Fibroblast of skin of right quadriceps (primary cell): ENCODE data around the gene HABP2.

Source experiments
- DNase-seq: peaks from one replicate; pipeline ENCODE4 v3.0.0-alpha.2; 2013

Gene HABP2

DNA sequence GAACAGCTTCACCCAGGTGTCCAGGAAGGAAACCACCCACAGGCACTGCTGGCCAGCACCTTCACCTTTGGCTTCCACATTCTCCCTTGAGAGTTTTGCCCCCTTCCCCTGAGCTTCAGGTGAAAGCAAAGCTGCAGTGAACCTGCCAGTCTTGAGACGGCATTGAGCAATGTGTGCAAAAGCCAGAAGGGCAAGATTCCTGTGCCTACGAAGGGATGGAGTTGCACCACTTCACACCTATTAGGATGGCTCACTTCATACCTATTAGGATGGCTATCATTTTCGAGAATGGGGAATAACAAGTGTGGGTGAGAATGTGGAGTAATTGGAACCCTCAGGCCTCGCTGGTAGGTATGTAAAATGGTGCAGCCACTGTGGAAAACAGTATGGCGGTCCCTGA lies 7.2 kb downstream of the HABP2 start:
- DNase-seq, result no peak

- DNase-seq, result no peak
These were observed 8.4 kb downstream of the HABP2 start for GRCh38 chr10:113561214-113561613.

DNA sequence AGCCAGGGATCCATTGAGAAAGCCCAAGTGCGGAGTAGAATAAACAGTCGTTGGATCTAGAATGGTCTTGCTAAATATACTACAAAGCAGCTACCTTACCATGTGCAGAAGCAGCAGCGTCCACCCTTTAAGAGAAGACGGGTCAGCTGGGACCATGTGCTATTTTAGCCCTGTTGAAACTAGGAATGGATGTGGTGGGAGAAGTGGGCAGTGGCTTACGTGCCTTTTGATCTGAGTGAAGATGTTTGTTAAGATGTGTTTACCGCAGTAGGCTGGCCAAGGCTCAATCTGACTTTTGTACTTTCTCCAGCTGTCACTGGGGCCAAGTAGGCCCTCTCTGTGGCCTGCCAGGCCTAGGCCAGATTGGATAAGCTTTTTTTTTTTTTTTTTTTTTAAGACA lies 9.2 kb downstream of the HABP2 start:
- no peak for DNase-seq

GRCh38 chr10:113562704-113563103 lies 9.9 kb downstream of the HABP2 start:
- no peak for DNase-seq

DNA sequence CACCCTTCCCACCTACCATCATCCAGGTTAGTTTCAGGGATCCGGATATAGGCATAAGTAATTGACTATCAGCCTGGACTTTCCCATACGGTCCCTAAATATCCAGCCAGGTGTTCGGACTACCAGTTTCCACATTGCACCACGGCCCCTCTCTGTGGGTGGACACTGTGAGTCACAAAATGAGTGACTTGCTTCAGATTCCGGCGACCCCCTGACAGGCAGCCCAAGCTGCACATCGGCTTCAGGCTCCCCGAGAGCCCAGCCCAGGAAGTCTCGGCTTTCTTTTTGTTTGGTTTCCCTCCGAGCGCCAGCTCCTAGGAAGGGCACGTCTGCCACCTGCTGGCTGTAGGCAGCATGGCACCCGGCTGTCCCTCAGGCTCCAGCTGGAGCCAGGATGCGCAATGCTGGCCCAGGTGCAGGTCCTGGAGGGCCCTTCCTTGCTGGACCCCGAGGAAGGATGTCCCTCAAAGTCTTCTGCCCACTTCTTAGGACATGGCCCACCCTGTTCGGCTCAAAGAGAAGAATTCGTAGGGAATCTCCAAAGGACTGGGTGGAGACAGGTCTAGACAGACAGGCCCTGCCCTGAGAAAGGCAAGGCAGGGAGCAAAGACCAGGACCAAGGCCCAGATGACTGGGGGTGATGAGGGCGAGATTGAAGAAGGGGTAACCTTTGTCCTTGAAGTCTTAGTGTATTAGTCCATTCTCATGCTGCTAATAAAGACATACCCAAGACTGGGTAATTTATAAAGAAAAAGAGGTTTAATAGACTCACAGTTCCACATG lies 10.6 kb downstream of the HABP2 start:
- DNase-seq, result peak; percentile 68

- no peak for DNase-seq
These were observed 12.5 kb downstream of the HABP2 start for GRCh38 chr10:113565364-113565763.

- no peak for DNase-seq
These were observed 14.0 kb downstream of the HABP2 start for GRCh38 chr10:113566888-113567287.

DNA sequence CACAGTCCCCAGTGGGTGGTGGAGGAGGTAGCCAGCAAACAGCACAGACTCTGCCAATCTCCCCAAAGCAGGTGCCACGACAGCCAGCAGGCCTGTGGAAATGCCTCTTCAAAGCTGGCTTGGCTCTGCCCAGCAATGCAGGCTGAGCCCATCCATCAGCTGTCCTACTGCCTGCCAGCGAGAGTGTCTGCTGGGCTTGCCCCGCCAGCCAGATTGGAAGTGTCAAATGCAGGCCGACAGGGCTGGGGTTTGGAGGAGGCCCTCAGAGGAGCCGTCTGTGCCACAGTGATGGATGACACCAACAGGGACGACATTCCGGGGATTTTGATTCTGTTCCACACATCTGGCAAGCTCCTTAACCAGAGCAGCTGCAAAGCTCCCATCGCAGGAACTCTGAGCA lies 16.7 kb downstream of the HABP2 start:
- DNase-seq, result no peak

- no peak for DNase-seq
These were observed 19.9 kb downstream of the HABP2 start for GRCh38 chr10:113572520-113573290.

DNA sequence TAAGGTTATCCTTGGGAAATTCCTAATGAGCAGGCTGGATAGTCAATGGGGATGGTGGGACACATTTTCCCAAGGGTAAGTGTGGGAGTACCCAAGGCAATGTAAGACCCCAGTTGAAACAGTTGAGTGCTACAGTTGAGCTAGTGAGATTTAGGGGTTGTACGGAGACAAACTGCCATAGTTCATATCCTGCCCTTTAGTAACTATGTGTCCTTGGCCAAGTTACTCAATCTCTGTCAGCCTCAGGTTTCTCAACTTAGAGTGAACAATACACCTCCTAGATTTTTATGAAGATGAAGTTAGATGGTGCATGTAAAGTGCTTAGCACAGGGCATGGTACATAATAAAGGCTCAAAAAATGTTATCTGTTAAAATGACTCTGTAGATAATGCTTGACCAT lies 20.5 kb downstream of the HABP2 start:
- DNase-seq, result no peak

DNA sequence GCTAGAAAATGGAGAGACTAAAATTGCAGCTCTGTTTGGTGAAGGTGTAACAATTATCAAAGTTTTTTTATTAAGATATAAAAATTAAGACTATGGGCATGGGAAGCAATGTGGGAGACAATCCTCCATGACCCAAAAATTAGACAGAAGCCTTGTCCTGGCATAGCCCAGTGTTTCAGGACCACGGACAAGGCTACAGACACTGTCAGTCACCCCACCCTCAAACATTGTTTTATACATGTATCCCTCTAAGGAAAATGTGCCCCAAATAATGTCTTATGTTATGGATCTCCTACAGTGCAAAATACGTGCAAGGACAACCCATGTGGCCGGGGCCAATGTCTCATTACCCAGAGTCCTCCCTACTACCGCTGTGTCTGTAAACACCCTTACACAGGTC lies 24.0 kb downstream of the HABP2 start:
- peak; percentile 11 for DNase-seq

DNA sequence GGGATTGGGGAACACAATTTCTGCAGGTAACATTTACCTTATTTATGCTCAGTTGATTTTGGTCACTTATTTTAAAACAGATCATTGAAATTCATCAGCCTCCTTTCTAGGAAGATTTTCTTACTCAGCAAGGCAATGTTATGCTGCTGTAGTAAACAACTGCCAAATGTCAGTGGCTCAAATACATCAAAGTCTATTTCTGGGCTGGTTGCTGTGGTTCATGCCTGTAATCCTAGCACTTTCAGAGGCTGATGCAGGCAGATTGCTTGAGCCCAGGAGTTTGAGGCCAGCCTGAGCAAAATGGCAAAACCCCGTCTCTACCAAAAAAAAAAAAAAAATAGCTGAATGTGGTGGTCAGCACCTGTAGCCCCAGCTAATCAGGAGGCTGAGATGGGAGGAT lies 25.9 kb downstream of the HABP2 start:
- DNase-seq, result no peak

DNA sequence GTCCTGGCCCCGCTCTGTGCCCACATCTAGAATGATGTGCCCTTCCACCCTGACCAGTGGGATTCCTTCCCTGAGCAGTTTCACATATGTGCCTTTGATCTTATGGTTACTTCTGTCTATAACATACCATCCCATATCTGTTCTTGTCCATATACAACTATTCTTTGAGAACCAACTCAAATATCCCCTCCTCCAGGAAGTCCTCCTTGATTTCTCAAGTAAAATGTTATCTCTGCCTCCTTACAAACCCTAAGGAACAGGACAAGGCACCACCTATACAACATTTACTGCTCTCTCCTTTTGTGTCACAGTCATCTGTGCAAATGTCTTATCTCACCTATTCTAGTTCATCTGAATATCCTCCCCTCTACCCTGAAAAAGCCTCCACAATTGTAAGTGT lies 28.2 kb downstream of the HABP2 start:
- DNase-seq, result no peak

- DNase-seq, result no peak
These were observed 30.7 kb downstream of the HABP2 start for GRCh38 chr10:113583571-113583970.

DNA sequence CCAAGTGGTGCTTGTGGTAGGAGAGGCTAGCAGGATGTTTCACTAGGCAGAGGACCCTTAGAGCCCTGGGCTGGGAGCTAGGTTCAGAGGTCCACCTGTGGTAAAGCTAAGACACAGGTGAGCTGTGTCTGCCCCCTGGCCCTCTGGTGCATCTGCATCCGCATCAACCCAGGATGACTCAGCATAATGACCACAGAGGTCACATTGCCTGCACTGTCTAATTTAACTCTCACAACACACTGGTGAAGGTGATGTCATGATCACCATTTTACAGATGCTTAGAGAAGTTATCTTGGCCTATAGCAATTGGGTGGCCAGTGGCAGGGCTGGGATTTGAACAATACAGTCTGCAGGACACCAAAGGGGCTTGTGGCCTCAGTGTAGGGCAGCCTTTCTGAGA lies 33.1 kb downstream of the HABP2 start:
- no peak for DNase-seq

DNA sequence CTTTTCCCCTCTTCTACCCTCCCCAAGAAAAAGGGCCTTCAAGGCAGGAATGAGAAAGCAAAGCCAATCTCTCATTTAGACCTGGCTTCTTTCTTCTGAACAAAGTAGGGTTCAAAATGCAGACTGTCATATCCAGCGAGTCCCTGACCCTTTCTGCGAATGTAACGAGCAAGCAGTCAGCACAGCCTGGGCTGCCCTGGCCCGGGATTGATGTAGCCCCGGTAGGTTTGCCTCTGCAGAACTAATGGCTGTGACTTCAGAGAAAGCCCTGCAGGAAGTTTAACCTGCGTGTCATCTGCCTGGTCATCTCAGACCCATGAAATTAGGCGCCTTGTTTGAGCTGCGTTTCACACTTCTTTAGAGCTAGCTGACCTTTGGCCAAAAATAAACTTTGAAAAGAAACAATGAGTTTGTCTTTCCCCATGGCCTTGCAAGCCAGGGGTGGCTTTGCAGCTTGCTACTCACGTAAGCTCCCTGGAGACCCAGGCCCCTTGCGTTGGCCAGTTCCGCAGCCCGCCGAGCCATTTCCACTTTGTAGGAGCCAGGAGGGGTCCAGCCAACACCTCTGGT lies 36.4 kb downstream of the HABP2 start:
- no peak for DNase-seq

DNA sequence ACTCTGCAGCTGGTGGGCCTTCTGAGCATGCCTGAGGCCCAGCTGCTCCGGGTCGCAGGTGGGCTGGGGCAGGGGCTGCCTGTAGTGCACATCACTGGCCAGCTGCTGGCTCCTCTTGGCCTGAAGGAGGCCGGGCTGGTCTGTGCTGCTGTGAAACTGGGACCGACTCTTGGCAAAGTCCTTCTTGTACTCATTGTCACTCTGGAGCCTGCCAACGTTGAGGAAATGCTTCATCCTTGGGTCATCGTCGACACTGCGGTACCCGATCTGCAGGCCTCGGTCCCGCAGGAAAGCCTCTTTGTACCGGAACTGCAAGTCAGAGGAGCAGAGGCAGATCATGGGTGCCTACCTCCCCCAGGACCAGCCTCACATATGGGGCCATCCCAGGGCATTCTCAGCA lies 37.7 kb downstream of the HABP2 start:
- no peak for DNase-seq

GRCh38 chr10:113592380-113592779 lies 39.5 kb downstream of the HABP2 start:
- no peak for DNase-seq

GRCh38 chr10:113594652-113595051 lies 41.8 kb downstream of the HABP2 start:
- DNase-seq, result no peak

GRCh38 chr10:113600569-113600968 lies 47.7 kb downstream of the HABP2 start:
- DNase-seq, result no peak

DNA sequence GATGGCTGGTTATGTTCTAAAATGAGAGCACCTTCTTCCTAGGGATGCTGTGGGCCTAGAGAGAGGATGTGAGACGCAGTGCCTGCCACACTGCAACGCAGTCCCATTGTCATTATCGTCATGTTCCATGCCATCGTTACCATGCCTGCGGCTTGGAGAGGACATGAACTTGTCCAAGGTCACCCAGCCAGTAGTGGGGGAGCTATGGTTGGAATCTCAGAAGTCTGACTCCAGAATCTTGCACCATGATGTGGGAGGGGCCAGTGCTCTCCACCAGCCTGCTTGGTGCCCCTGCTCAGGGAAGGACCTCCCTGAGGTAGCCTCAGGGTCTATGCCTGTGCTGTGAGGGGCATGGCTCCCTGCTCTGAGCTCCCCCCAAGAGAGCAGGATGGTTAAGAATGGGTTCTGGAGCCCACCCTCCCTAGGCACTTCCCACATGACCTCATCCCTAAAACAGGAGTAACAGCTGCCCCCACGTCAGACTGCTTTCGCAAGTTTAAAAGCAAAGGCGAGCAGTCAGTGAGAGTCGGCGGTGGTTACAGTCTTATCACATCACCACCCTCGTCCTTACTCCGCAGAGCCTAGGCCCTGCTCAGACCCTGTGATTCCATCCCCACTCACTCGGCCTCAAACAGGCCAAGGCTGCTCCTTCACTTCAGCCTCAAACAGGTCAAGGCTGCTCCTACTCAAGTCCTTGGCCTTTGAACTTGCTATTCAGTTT lies 50.4 kb downstream of the HABP2 start:
- no peak for DNase-seq

DNA sequence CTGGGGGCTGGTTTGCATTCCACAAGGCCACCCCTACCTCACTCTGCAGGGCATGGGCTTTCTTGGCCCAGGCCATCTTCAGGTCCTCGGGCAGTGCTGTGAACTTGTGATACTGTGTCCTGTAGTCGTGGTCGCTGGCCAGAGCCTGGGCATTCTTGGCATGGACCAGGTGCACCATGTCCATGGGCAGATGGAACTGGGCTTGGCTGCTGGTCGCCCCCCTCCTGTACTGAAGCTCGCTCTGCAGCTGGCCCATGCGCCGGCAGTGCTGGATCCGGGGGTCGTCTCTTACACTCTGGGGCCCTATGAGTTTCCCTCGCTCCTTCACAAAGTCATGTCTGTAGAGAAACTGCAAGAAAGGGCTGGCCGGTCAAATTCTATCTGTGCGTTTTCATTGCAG lies 51.7 kb downstream of the HABP2 start:
- DNase-seq, result no peak

GRCh38 chr10:113605268-113605978 lies 52.6 kb downstream of the HABP2 start:
- DNase-seq, result no peak
